ENCODE data around the gene SLC5A10. TPM values are rescaled to one million over a fixed set of nuclear protein-coding genes. Genes with fewer than 3 reads are reported as not detected.
"Not testable (repeated sequence)": the region's sequence is repeated elsewhere in the genome, so short reads cannot be mapped to it uniquely, and the experiment has no call there.

The SLC5A10 gene
- total RNA-seq, 4 donors from 2014 or later = not detected

- no peak for TF ChIP-seq CTCF (IDR thresholded peaks at IDR 0.05)
- ATAC-seq (ENCODE audit: low FRiP score) (no peak), DNase-seq (ENCODE audit: low spot score) (no peak)
These were observed 1.3 kb downstream of the SLC5A10 start for GRCh38 chr17:18953231-18953728.

GRCh38 chr17:18954321-18954720, 2.4 kb downstream of the SLC5A10 start:
- ATAC-seq (ENCODE audit: low FRiP score) (no peak), DNase-seq (ENCODE audit: low spot score) (no peak)
- no peak for TF ChIP-seq CTCF (IDR thresholded peaks at IDR 0.05)

- no peak for TF ChIP-seq CTCF (IDR thresholded peaks at IDR 0.05)
- no peak for DNase-seq (ENCODE audit: low spot score)
- no peak for ATAC-seq (ENCODE audit: low FRiP score)
These were observed 3.0 kb downstream of the SLC5A10 start for GRCh38 chr17:18955009-18955408.

- DNase-seq (ENCODE audit: low spot score); ATAC-seq (ENCODE audit: low FRiP score): not testable (repeated sequence)
These were observed 4.1 kb downstream of the SLC5A10 start for GRCh38 chr17:18956021-18956420.

GRCh38 chr17:18956581-18956980, 4.6 kb downstream of the SLC5A10 start:
- ATAC-seq (ENCODE audit: low FRiP score) (no peak), DNase-seq (ENCODE audit: low spot score) (no peak)
- no peak for TF ChIP-seq CTCF (IDR thresholded peaks at IDR 0.05)

DNA sequence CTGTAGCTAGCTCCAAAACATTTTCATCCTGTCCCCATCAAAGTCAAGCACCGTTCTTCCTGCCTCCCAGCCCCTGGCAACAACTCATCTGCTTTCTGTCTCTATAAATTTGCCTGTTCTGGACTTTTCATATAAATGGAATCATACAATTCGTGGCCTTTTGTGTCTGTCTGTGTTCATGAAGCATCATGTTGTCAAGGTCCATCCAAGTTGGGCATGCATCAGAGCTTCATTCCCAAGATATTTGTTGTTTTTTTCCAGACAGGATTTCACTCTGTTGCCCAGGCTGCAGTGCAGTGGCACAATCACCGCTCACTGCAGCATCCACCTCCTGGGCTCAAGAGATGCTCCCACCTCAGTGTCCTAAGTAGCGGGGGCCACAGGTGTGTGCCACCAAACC, 5.9 kb downstream of the SLC5A10 start:
- DNase-seq (ENCODE audit: low spot score) = no peak
- no peak for TF ChIP-seq CTCF (IDR thresholded peaks at IDR 0.05)
- ATAC-seq (ENCODE audit: low FRiP score) = no peak

- no peak for ATAC-seq (ENCODE audit: low FRiP score)
- no peak for TF ChIP-seq CTCF (IDR thresholded peaks at IDR 0.05)
- no peak for DNase-seq (ENCODE audit: low spot score)
These were observed 6.6 kb downstream of the SLC5A10 start for GRCh38 chr17:18958611-18959010.

Measured in omental fat pad (tissue), 4 donors.